Measurements from ENCODE around the gene DPF3. TPM values are rescaled to one million over a fixed set of nuclear protein-coding genes. Genes with fewer than 3 reads are reported as not detected.

DPF3 gene
- total RNA-seq, 1 donor from 2014 or later: 1.1 TPM

GRCh38 chr14:72640911-72641485, 252.9 kb downstream of the DPF3 start:
- no peak for ATAC-seq

GRCh38 chr14:72638021-72638420, 255.9 kb downstream of the DPF3 start:
- ATAC-seq: no peak

- ATAC-seq: no peak
Measured at GRCh38 chr14:72636871-72637270, 257.0 kb downstream of the DPF3 start.

GRCh38 chr14:72636094-72636493, 257.8 kb downstream of the DPF3 start:
- no peak for ATAC-seq

GRCh38 chr14:72634691-72635616, 258.9 kb downstream of the DPF3 start:
- no peak for ATAC-seq

GRCh38 chr14:72633551-72633950, 260.4 kb downstream of the DPF3 start:
- ATAC-seq: peak; percentile 33

- no peak for ATAC-seq
Measured at GRCh38 chr14:72632727-72633126, 261.2 kb downstream of the DPF3 start.

- ATAC-seq: no peak
Measured at GRCh38 chr14:72631401-72631800, 262.5 kb downstream of the DPF3 start.

GRCh38 chr14:72630374-72630773, 263.5 kb downstream of the DPF3 start:
- no peak for ATAC-seq

- ATAC-seq: no peak
Measured at GRCh38 chr14:72629534-72629933, 264.4 kb downstream of the DPF3 start.

GRCh38 chr14:72625689-72626088, 268.2 kb downstream of the DPF3 start:
- no peak for ATAC-seq

GRCh38 chr14:72621387-72622065, 272.4 kb downstream of the DPF3 start:
- ATAC-seq: no peak

GRCh38 chr14:72619881-72620280, 274.0 kb downstream of the DPF3 start:
- ATAC-seq: no peak

GRCh38 chr14:72619111-72619571, 274.8 kb downstream of the DPF3 start:
- no peak for ATAC-seq

- ATAC-seq: no peak
Measured at GRCh38 chr14:72618424-72618823, 275.5 kb downstream of the DPF3 start.

- ATAC-seq: no peak
Measured at GRCh38 chr14:72617391-72618031, 276.4 kb downstream of the DPF3 start.

- ATAC-seq: no peak
Measured at GRCh38 chr14:72616811-72617210, 277.1 kb downstream of the DPF3 start.

- no peak for ATAC-seq
Measured at GRCh38 chr14:72616294-72616693, 277.6 kb downstream of the DPF3 start.

- peak; percentile 75 for ATAC-seq
Measured at GRCh38 chr14:72615451-72616121, 278.3 kb downstream of the DPF3 start.

GRCh38 chr14:72614891-72615415, 278.9 kb downstream of the DPF3 start:
- no peak for ATAC-seq

GRCh38 chr14:72614365-72614764, 279.5 kb downstream of the DPF3 start:
- ATAC-seq: no peak

GRCh38 chr14:72613975-72614319, 280.0 kb downstream of the DPF3 start:
- no peak for ATAC-seq
